Muscle of back (tissue), 13 donors: ENCODE results near the gene B3GALNT1. TPM values are rescaled to one million over a fixed set of nuclear protein-coding genes. Genes with fewer than 3 reads are reported as not detected.

ENCODE experiments used
- DNase-seq, 3 donors: peaks; one replicate each; pipeline versions ENCODE4 v3.0.0 to v3.0.0-alpha.2; 2013
- long read RNA-seq, 9 donors: transcript quantifications; one replicate each; lab custom pipeline, GENCODE V29; 2026
- polyA plus RNA-seq, 10 donors: library from polyadenylated mRNA; unstranded; fragments of 120-200 nt; gene quantifications; one replicate each; pipeline ENCODE4 v1.2.1, GENCODE V29; 2013; ENCODE audit not compliant: insufficient read length in 10 of 10

B3GALNT1 gene, protein sequence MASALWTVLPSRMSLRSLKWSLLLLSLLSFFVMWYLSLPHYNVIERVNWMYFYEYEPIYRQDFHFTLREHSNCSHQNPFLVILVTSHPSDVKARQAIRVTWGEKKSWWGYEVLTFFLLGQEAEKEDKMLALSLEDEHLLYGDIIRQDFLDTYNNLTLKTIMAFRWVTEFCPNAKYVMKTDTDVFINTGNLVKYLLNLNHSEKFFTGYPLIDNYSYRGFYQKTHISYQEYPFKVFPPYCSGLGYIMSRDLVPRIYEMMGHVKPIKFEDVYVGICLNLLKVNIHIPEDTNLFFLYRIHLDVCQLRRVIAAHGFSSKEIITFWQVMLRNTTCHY
- 10 to 100 TPM; 17.0 to 29.3 (median 19.8) TPM for polyA plus RNA-seq
- long read RNA-seq, donor 1, partial matches to known transcripts, result 0 of 5 reads
- long read RNA-seq, donor 1, other reads (novel, unspliced or antisense), result 0 of 5 reads
- long read RNA-seq, donor 2, partial matches to known transcripts, result 0 of 1 reads
- long read RNA-seq, donor 2, other reads (novel, unspliced or antisense), result 0 of 1 reads
- long read RNA-seq, donor 3, result 0 reads
- long read RNA-seq, donor 4, partial matches to known transcripts, result 0 of 8 reads
- long read RNA-seq, donor 4, other reads (novel, unspliced or antisense), result 0 of 8 reads
- long read RNA-seq, donor 5, partial matches to known transcripts, result 0 of 8 reads
- long read RNA-seq, donor 5, other reads (novel, unspliced or antisense), result 0 of 8 reads
- long read RNA-seq, donor 6, partial matches to known transcripts, result 0 of 5 reads
- long read RNA-seq, donor 6, other reads (novel, unspliced or antisense), result 0 of 5 reads
- long read RNA-seq, donor 7, partial matches to known transcripts, result 0 of 7 reads
- long read RNA-seq, donor 7, other reads (novel, unspliced or antisense), result 0 of 7 reads
- long read RNA-seq, donor 8, partial matches to known transcripts, result 0 of 5 reads
- long read RNA-seq, donor 8, other reads (novel, unspliced or antisense), result 0 of 5 reads
- long read RNA-seq, donor 9, result 0 reads

DNA sequence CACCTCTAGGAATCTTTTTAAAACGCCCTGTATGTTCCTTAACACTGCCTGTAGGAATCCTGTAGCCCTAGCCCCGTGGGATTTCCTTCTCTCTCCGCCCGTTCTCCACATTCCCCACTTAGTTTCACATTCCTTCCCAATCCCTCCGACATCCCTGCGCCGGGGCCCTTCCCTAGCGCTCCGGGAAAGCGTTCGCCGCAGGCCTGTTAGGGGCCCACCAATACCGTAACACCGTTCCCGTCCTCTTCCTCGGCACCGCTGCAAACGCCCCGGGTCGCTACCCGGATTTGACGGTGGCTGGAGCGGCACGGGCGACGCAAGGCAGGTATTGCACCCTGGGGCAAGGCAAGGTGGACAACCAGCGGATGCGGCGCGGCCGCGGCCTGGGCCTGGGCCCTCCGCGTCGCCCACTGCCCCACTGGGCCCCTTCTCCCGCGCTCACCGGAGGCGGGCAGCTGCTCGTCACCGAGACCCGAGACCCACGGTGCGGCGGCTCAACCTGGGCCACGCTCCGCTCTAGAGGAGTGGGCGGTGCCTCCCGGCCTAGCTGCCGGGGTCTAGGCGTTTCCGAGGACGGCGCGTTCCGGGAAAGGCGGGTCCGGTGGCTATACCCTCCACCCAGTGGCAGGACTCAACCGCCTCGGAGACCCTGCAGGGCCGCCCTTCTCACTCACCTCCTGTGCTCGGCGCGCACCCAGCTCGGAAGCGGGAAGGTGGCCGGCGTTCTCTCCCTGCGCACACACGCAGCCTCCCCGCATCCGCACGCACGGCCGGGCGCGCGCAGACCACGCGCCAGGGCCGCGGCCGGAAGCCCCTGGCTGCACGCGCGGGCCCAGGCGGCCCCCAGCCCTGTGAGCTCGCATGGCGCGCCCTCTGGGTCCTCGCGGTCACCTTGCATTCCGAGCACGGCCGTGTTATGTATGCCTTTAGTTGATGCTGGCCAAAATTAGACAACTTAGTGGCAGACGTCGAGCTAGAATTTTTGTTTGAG is at the start of gene B3GALNT1:
Gene B3GALNT1, minus strand, starts transcription at position 789 of the 991 bp plus-strand sequence. CDS start 18,595 bp downstream, outside the sequence.
- DNase-seq, result peak; percentile 64 to 92 (median 72)

DNA sequence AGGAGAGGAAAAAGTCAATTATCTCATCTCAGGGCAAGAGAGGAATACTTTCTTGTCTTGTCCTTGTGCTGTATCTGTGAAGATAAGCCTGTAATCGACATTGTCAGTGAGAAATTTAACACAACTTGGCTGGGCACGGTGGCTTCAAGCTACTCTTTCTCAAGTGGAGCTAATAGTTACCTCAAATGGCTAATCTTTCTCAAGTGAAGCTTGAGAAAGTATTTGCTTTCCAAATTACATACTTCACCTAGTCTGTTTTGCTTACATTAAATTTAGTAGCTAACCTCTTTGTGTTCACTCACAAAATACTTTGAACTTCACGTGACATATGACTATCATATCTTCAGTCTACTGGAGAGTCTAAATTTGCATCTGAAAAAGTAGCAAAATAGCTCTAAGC is 48.3 kb upstream of the B3GALNT1 start:
- DNase-seq, result no peak

DNA sequence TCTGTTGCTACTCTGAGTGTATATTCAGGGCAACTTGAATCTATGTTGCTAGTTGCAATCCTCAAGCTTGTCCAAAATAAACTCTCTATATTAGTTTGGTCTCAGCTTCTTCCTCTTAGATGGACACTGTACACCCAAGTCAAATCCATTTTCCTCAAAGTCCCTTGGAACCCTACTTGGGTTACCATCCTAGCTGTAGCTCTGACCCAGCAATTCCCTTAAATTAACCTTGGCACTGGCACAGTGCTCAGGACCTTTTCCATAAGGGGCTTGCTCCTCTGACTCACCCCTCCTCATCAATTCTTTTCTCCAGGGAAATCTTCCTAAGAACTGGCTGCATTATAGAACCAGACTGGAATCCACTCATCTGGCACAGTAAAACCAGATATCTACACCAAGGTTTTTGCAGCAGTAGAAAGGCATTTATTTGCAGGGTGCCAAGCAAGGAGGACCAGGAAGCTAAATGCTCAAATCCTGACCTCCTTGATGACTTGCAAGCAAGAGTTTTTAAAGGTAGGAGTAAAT is 44.9 kb upstream of the B3GALNT1 start:
- DNase-seq, result no peak

DNA sequence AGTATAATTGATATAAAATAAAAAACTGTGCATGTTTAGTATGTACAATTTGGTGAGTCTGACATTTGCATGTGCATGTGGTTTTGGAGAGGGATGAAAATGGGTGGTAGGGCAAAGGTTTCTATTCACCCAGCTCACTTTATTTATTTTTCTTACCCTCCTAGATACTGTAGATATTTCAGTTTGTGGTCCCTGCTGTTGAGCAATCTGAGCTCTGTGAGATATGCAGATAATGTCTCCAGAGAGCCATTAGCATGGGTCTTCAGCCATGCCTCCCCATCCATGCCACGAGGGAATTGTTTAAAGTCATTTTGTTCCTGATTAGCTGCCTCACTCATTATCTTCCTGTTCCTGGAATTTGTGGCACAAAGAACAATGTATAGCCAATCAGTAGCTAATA is 44.4 kb upstream of the B3GALNT1 start:
- DNase-seq, result peak in 1 of 3 donors; percentile 7

DNA sequence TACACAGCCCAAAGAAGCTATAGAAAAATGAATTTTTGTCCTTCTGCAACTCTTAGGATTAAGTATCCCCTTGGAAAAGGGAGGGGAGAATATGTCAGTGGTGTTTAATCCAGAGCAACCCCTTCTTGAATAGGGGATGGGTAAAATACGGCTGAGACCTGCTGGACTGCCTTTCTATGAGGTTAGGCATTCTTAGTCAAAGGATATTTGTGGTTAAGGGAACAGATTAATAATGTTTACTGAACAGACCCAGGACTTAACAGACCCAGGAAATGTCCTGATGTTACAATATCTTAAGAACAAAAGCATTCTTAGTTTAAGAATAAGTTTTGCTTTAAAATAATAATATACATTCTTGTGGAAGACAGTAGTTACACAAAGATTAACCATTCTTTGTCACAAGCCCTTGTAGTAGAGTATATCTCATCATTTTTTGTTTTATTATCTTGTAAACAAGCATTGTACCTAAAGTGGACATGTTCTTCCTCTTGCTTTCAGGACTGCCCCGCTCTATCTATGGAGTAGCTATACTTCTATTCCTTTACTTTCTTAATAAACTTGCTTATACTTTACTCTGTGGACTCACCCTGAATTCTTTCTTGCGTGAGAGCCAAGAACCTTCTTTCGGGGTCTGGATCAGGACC is 43.8 kb upstream of the B3GALNT1 start:
- DNase-seq, result no peak

DNA sequence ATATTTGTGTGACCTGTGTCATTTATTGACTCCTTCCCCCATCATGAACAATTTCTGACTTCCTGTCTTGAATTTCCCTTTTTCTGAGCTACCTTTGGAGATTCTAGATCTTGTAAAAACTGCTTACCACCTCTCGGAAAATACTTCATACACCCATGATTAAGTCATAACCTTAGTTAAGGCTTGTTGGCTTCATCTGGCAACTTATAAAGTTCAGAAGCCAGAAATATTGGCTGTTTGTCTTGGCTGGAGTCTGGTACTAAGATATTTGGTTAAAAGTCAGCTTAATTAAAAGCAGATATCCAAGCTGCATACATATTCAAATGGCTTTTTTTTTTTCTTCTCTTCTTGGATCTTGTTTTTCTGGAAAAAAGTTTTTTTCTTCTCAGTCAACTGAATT is 37.3 kb upstream of the B3GALNT1 start:
- peak in 2 of 3 donors; percentile 6 to 21 for DNase-seq

DNA sequence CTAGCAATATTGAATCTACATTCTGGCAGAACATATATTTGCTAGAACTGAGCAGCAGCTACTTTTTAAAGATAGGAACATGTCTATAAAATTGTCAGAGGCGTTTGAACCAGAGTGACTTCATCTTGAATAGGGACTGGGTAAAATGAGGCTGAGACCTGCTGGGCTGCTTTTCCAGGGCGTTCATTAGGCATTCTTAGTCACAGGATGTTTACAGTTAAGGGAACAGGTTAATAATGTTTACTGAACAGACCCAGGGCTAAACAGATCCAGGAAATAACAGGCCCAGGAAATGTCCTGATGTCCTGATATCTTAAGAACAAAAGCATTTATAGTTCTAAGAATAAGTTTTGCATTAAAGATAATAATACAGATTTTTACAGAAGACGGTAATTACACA is 34.5 kb upstream of the B3GALNT1 start:
- no peak for DNase-seq

DNA sequence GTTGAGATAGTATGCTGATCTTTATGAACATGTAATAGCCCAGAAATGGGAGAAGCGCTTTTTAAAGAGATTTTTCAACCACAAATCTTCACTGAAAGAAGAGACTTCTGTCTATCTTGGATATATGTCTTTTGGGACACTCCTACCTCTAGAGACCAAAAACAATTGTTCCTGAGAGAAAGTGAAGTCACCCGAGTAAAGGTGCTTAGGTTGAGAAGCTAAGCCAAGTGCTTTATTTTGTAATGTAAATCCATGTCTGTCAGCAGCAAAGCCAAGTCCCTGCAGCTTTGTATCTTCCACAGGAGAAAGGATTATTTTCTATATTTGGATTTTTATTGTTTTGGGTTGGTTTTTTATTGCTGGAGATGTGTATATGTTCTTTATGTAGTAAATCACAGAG is 32.1 kb upstream of the B3GALNT1 start:
- DNase-seq, result no peak

DNA sequence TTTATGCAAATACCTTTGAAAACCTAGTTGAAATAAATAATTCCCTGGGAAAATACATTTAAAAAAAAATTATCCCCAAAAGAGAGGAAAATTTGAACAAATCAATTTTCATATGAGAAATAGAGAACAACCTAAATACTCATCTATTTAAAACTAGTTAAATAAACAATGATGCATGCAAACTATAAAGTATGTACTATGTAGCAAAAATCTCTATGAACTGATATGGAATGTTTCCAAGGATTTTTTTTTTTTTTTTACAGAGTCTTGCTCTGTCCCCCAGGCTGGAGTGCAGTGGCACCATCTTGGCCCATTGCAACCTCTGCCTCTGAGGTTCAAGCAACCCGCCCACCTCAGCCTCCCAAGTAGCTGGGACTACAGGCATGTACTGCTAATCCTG is 27.2 kb upstream of the B3GALNT1 start:
- no peak for DNase-seq

DNA sequence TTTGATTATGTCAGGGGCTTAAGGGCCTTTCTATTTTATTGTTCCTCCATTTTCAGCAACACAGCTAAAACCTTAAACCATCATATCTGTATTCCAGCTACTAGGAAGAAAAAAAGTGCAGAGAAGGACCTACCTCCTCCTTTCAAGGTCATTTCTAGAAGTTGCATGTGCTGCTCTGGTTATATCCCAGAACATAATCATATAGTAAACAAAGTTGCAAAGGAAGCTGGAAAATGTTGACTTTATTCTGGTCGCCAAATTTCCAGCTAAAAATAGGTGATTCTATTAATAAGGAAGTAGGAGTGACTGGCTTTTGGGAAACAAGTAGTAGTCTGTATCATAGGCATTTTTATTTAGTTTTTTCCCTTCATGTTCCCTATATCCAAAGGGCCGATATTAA is 21.3 kb upstream of the B3GALNT1 start:
- no peak for DNase-seq

DNA sequence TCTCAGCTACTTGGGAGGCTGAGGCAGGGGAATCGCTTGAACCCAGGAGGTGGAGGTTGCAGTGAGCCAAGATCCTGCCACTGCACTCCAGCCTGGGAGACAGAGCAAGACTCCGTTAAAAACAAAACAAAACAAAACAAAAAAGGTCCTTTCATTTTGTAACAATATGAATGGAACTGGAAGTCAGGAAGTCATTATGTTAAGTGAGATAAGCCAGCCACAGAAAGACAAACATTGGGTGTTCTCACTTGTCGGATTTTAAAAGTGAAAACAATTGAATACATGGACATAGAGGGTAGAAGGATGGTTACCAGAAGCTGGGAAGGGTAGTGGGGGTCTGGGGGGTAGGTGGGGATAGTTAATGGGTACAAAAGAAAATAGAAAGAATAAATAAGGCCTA is 12.5 kb upstream of the B3GALNT1 start:
- DNase-seq, result no peak

DNA sequence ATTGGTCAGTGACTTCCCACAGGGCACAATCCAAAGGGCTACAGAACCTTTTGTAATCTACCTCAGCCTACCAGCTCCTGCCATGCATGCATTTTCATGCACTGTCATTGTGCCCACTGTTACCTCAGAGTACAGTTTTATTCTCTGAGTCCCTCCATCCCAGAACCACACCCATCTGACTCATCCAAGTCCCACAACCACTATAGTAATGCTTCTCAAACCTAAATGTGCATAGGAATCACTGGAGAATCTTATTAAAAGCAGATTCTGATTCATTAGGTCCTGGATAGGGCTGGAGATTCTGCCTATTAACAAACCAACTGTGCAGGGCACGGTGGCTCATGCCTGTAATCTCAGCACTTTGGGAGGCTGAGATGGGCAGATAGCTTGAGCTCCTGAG is 3.7 kb upstream of the B3GALNT1 start:
- DNase-seq, result peak in 1 of 3 donors; percentile 4

DNA sequence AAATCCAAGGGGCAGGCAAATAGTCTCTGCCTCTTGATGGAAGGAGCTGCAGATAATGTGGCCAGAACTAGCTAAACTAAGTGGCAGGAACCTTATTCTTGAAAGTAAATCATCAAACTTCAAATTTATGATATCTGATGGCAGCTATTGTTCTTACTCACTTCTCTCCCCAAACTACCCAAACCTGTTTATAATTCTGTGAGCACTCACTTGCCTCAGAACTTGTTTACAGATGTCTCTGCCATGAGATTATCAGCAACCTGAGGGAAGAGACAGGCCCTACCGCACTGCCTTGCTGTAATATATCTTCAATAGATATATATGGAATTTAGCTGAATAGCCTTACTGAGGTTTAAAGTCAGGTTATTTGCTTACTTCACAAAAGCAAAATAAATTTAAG is 2.2 kb upstream of the B3GALNT1 start:
- no peak for DNase-seq

DNA sequence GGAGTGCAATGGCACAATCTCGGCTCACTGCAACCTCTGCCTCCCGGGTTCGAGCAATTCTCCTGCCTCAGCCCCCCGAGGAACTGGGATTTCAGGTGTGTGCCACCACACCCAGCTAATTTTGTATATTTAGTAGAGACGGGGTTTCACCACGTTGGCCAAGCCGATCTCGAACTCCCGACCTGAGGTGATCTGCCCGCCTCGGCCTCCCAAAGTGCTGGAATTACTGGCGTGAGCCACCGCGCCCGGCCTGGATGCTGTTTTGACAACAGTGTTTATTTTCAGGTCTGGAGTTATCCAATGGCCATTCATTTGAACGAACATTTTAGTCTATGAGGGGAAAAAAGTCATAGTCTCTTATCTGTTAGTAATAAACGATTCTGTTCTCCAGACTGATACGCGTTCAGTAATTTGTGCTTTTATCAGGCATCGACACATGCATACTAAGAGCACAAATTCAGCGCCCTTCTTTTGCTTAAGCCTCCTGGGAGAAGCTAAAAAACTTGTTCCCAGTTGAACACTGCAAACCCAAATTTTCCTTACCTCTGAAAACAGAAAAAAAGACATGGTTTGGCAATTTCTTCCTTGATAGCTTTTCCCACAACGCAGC is 1.3 kb downstream of the B3GALNT1 start:
- DNase-seq, result no peak

DNA sequence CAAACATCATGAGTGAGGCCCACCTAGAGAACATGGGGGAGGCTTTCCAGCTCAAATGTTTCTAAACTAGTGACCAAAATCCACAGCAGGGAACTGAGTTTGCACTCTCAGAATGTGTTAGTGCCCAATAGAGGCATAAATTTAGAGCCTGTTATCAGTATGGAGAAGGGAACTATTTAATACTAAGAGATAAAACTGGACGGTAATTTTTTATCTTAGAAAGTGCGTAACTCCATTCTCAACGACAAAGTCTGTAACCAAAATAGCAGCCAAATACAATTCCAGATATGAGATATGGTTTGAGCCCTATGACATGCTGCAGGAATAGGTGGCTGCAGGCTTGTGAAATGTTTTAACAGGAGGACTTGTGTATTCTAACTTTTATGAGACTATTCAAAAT is 3.5 kb downstream of the B3GALNT1 start:
- no peak for DNase-seq

DNA sequence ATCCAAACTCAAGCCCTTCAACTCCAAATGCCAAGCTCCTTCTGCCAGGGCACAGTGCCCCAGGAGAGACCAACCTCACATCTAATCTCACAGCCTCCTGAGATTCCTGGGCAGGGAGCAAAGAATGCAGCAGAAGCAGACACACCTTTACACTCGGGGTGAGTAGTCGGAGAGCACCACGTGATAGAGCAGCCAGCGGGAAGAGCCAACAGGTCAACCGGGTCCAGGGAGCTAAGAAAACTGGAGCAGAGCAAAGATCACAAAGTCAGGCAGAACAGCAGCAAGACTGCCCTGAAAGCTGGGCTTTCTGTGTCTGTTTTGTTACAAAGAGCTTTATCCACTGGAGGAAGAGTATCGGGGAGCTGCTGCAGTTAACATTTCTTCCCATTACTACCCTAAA is 4.2 kb downstream of the B3GALNT1 start:
- DNase-seq, result no peak

DNA sequence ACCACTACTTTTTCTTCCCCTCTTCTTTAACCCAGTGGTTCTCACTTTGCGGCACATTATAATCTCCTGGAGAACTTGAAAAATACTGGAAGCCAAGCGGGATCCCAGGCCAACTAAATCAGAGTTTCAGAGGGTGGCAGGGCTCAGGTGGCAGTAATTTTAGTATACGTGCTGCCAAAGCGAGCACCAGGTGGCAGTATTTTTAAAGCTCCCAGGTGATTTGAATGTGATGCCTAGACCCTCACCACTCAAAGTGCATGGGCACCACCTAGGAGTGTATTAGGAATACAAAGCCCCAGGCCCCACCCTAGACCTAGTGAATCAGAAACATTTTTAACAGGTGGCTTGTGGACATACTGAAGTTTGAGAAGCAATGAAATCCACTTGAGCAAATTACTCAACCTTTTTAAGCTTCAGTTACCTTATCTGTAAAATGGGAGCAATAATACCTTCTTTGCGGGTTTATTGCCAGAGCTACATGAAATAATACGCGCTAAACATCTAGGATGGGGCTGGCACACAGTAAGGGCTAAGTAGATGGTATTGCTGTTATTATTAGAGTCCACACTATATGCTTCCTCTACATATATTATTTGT is 8.3 kb downstream of the B3GALNT1 start:
- no peak for DNase-seq

DNA sequence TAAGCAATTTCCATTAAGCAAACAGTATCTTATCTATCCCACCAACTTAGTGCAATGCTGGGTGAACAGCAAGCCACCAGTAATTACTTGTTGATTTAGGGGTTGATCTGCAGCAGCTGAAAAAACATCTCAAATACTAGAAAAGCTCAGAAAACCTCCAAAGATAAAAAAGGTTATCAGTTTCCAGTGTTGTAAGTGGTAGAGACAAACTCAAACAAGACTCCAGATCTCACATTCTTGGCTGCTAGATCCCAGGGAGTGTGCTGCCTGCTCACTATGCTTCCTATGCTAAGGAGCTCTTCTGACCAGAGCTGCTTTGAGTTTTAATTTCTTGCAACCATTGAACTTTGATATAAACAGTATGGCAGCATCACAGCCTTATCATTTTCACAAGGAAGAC is 11.3 kb downstream of the B3GALNT1 start:
- DNase-seq, result no peak

DNA sequence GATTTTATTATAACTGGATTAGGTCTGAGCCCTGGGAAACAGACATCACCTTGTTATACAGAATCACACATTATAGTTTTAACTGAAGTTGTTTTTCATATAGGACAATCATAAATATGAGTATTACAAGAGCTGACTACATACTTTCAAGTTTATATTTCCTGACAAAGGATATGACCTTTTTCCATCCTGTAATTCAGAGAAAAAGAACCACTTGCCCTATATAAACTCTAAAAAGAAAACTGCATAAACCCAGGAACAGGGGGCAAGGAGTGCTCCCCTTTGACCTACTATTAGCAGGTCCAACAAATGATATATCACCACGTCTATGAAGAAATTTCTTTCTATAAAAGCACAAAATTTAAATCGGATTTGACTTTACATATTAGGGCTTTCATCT is 20.9 kb downstream of the B3GALNT1 start:
- no peak for DNase-seq

DNA sequence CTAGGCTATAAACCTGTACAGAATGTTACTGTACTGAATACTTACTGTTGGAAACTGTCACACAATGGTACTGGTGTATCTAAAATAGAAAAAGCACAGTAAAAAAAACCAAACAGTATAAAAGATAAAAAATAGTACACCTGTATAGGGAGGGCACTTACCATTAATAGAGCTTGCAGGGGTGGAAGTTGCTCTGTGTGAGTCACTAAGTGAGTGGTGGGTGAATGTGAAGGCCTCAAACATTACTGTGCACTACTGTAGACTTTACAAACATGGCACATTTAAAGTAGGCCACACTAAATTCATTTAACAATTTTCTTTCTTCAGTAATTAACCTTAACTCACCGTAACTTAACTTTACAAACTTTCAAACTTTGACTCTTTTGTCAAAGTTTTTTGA is 22.0 kb downstream of the B3GALNT1 start:
- DNase-seq, result no peak
